ENCODE results near the gene RHOT2.

The RHOT2 gene

DNA sequence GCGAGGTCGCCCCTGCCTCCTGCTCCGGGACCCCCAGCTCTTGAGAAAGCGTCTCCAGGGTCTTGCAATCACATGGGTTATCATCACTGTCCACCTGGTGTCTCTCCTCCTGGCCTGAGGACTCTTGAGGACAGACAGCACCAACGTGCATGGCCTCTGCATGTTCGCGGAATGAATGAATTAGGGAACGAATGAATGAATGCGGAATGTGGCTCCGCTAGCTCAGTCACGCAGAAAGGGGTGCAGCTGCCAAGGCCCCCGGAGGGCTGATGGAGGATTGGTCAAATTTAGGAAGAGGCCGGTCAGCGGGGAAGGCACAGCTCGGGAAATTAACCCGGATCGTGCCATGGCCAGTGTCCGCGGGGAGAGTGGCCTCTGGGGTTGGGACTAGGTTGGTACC, 34.4 kb downstream of the RHOT2 start:
- no peak for DNase-seq

DNA sequence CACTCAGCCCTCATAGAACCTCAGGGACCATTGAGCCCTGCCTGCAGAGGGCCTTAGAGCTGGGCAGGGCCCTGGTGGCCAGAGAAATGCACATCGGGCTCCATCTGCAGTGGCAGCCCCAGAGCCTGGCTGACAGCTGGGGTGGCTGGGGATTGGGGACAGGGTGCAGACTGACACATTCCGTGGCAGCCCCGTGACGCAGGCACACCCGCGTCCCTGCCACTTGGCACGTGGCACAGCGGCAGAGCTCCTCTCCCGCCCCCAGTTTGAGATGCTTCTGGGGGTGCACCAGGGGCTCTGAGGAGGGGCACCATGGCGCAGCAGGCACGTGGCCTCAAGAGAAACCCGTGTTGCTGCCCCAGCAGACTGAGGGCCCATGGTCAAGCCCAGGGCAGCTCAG, 35.5 kb downstream of the RHOT2 start:
- DNase-seq: no peak

DNA sequence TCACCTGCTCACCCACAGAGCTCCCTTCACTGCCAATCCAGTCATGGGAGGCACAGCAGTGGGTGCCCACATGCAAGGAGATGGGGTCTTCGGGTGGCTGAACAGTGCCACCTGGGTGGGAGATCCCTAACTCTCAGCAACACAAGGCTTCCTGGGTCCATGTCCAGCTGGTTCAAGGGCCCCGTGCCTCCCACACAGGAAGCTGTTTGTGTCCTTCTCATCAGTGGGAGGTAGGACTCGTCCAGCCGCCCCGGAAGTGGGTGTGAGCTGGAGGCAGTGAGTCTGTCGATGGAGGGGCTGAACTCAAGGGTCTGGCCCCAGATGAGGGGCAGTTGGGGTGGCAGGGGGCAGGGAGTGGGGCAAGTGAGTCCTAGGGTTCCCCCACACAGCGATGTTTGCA, 36.1 kb downstream of the RHOT2 start:
- no peak for DNase-seq

DNA sequence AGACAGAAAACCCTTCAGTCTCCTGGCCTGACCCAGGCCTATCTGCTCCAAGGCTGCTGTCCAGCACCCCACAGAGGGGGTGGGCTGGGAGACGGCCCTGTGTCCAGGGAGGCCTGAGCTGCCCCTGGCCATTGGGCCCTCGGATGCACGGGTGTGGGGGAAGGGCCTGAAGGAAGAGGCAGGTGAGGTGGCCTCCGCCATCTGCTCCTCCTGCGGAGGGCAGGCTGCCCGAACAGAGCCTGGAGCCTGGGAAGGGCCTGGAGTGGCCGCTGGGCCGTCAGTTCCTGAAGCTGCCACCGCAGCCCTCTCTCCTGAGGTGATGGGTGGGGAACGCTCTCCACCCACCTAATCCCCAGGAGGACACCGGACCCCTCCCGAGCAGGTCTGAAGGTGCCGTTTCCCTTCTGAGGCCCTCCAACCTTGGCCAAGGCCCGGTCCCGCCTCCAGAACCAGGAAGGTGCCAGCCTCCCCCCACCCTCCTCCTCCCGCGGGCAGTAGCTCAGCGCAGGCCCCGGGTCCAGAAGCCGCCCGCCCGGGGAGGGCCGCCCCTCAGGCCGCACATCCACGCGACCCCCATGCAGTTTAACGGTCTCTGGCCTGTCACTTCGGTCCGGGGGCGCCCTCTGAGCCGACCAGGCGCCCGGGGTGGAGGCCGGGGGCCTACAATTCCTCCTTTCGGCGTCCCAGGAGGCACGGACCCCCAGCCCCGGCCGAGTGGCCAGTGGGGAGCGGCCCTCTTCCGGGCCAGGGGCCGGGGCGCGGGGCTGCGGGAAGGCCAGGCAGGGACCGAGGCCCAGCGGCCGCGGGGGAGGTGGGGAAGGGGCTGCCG, 36.8 kb downstream of the RHOT2 start:
- DNase-seq: no peak

DNA sequence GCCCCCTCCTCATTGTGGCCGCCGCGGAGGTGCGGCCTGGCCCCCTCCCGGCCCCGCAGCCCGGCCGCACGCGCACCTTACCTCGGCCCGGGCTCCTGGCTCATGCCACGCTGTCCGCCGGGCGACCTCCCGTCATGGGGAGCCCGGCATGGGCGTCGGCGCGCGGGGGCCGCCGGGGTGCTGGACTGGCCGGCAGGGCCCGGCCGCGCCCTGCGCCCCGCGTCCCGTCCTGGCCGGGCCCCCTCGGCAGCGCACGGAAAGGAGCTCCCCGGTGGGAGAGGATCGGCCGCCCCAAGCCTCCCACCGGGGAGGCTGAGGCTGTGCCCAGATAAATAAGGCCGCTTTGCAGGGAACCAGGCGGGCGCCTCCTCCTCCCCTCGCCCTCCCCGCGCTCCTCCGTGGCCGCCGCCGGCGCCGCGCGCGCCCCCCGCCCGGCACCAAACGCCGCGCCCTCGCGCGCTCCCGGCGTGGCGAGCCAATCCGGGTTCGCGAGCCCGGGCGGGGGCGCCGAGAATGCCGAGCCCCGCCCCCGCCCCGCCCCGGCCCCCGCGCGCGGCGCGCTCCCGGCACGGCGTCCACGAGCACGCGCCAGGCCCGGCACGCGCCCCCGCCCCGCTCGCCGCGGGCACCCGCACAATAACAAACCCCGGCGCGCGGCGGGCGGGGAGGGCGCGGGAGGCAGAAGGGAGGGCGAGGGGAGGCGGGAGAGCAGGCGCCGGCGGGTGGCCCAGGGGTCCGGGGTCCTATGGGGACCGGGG, 37.7 kb downstream of the RHOT2 start, which contains the start of gene FBXL16:
TSS of gene FBXL16 (minus strand) at position 371 of the 758 bp plus-strand sequence. CDS start 8,396 bp downstream, outside the sequence.
- DNase-seq: no peak

DNA sequence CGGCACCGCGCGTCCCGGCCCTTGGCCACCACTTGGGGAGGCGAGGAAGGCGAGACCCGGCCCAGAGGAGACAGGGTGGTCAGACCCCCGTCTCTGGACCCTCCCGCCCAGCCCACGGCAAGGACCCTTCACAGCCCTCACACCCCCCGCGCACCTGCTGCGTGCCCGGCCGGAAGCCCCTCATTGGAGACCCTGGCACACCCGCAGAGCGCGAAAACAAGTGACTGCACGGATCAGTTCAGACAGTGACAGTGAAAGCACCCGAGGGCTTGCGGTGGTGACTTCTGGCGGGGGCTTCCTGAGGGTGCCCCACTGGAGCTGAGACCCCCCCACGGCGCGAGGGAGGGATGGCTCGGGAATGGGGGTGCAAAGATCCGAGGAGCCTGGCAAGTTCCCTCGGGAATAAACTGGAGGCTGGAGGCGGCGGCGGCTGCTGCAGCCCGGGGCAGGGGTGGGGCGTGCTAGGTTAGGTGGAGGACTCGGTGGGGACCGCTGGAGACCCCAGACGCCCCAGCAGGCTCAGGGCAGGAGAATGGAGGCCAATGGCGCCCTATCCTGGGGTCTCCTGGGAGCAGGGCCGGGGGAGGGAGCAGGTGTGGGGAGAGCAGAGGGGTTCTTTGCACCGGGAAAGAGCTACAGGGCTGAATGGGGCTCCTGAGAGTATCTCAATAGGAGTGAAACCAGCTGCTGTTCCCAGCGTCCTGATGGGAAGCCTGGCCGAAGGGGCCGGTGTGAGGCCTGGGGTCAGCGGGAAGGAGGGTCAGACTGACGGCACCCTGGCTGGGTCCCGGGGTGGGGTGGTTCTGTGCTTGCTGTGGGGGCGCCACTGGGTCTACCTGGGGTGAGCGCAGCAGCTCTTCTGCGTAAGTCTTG, 38.5 kb downstream of the RHOT2 start:
- DNase-seq: no peak

DNA sequence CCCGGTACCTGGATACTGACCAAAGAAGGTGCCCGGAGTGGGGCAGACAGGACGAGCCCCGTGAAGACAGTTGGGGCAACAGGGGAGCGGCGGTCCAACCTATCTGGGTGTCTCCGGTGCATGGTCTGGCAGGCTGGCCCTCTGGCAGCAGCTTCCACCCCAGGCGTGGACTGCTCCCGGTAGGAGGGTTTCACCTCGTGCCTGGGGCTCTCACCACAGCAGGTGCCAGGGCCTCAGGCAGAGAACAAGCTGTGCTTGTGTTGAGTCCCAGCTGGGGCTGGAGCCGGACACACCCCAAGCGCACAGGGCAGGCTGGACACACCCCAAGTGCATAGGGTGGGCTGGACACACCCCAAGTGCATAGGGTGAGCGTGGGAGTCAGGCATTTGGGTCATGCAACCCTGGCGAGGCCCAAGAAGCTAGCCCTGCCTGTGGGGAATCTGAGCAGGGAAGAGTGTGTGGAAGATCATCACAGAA, 39.2 kb downstream of the RHOT2 start:
- DNase-seq: no peak

DNA sequence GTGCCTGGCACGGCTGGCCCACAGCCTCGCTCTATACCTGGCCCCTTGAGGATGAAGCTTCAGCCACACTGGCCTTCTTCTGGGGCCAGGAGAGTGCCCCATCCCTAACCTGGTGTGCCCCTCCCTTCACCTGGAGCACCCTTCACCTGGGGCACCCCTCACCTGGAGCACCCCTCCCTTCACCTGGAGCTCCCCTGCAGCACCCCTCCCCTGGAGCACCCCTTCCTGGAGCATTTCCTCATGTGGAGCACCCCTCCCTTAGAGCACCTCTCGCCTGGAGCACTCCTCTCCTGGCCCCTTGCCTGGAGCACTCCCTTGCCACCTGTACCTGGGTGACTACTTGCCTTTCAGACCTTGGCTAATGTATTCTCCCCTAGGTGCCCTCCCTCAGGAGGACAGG, 40.1 kb downstream of the RHOT2 start:
- DNase-seq: no peak

DNA sequence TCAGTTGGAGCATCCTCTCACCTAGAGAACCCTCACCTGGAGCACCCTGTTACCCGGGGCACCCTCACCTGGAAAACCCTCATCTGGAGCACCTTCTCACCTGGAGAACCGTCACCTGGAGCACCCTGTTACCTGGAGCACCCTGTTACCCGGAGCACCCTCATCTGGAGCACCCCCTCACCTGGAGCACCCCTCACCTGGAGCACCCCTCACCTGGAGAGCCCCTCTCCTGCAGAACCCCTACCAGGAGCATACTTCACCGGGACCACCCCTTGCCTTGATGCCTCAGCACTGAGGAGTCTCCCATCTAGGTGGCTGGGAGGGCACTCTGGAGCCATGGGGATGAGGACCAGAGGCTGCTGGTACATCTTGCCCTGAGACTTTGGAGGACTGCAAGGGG, 41.0 kb downstream of the RHOT2 start:
- DNase-seq: no peak

DNA sequence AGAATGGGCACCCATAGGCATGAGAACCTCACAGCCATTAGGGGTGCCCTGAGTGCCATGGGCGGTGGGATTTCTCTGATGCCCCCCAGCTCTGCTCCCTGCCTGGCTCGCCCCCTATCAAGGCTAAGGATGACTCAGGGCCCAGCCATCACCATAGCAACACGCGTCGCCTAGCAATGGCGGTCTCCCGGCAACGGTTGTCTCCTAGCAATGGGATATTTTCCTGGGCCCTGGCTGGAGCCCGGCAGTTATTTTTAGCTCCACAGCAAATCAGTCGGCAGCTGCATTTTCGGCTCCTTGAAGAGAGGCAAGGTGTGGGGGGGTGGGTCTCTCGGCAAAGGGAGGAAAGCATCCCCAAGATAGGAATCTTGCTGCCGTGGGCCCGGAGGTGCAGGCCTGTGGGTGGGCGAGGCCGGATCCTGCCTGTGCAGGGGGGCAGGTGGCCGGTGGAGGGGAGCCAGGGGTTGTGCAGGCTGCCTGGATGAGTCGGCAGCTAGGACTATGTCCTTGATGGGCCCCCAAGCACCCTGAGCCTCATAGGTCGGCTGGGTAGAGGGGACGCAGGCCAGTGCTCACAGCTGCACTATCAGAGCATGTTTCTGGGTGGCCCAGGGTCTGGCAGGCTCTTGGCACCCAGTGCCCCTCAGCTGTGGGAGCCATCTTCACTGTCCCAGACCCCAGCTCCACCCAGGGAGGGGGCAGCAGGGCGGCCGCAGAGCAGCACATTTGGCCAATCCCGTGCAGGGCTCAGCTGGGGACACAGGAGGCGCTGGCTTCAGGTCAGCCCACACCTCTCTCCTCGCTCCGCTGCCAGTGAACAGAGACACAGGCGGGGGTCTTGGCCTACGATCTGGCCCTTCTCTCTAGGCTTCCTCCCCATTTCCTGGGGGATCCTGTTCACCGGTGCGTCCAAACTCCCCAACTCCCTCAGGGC, 41.9 kb downstream of the RHOT2 start:
- DNase-seq: no peak

DNA sequence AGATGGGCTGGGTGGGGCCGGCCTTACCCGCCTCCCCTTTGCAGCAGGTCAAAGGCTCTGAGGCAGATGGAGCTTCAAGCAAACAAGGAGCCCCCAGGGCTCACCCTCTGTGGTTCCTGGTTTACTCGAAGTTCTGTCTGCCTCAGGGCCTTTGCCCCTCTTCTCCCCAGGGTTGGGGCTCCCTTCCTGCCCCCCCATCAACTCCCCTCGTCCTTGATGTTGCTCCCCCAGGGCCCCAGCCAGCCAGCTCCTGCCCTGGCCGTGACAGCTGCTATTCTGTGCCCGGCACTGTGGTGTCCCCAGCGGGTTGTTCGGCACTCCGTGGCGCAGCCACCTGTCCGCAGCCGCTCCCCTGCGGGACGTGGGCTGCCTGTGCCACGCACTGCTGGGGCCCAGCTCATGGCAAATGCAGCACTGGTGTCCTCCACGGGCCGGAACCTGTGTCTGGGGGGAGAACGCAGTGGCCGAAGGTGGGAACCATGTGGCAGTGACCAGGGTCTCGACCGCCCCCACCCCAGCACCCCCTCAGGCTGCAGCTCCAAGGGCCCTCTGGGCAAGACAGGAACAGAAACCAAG, 42.7 kb downstream of the RHOT2 start:
- DNase-seq: no peak

DNA sequence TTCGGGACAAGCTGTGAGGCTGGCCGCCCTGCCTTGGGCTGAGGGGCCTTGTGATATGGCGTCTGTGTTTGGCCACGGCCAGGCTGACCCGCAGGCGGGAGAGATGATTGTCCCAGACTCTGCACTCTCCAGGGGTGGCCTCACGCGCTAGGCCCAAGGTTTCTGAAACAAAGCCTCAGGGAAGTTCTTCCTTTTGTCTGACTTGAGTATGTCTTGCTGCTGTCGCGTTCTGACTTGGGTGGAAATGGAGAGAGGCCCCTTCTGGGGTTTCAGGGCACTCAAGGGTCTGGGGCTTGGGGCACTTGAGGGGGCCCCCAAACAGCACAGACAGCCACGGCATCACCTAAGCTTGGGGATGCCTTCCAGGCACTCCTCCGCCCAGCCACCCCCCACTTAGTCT, 43.2 kb downstream of the RHOT2 start:
- no peak for DNase-seq

DNA sequence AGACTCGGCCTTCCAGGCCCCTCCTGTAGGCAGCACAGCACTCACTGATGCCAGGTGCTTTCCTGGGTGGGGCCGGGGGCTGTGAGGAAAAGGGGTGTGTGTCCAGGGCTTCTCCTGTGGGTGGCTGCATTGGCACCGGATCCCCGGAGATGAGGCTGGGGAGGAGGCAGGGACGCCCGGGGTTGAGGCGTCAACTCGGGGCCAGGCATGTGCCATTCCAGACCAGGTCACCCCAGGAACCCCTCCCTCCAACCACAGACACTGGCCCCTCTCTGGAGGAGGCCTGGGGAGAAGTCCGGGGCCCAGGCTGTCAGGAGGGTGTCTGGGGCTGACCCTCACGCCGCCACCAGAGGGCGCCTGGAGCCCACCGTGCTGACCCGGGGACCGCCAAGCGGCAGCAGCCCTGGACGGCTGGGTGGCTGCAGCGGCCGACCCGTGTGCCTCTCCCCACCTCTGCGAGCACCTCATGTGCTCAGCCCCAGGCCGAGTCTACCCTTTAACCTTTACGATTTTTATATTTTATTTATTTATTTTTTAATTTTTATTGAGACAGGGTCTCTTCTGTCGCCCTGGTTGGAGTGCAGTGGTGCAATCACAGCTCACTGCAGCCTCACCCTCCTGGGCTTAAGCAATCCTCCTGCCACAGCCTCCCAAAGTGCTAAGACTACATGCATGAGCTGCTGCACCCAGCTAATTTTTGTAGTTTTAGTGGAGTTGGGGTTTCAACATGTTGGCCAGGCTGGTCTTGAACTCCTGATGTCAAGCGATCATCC, 43.8 kb downstream of the RHOT2 start:
- DNase-seq: peak; percentile 5

DNA sequence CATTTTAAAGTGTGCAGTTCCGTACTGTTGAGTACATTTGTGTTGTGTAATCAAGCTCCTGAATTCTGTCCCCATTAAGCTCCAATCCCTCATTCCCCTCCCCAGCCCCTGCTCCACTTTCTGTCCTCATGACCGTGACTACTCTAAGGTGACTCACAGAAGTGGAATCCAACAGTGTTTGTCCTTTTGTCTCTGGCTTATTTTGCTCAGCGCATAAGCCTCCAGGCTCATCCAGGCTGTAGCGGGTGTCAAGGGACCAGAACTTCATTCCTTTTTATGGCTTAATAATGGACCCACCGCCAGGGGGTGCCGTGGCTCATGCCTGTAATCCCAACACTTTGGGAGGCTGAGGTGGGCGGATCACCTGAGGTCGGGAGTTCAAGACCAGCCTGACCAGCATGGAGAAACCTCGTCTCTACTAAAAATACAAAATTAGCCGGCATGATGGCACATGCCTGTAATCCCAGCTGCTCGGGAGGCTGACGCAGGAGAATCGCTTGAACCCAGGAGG, 44.9 kb downstream of the RHOT2 start:
- DNase-seq: peak; percentile 17

DNA sequence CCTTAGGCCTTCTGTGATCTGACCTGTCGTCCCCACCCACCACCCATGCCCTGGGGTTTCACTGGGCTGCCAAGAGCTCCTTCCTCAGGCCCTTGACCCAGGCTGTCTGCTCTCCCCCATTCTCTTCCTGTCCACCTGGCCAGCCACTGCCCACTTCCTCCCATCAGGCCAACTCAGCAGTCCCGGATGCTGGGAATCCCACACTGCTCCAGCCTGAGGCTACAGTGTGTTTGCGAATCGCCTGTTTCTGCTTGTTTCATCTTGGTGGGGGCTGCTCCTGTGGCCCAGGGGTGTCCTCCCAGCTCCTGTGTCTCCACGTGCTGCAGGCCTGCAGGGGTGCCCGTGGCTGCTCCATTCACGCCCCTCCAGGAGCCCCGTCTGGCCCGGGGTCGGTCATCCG, 46.1 kb downstream of the RHOT2 start:
- DNase-seq: no peak

DNA sequence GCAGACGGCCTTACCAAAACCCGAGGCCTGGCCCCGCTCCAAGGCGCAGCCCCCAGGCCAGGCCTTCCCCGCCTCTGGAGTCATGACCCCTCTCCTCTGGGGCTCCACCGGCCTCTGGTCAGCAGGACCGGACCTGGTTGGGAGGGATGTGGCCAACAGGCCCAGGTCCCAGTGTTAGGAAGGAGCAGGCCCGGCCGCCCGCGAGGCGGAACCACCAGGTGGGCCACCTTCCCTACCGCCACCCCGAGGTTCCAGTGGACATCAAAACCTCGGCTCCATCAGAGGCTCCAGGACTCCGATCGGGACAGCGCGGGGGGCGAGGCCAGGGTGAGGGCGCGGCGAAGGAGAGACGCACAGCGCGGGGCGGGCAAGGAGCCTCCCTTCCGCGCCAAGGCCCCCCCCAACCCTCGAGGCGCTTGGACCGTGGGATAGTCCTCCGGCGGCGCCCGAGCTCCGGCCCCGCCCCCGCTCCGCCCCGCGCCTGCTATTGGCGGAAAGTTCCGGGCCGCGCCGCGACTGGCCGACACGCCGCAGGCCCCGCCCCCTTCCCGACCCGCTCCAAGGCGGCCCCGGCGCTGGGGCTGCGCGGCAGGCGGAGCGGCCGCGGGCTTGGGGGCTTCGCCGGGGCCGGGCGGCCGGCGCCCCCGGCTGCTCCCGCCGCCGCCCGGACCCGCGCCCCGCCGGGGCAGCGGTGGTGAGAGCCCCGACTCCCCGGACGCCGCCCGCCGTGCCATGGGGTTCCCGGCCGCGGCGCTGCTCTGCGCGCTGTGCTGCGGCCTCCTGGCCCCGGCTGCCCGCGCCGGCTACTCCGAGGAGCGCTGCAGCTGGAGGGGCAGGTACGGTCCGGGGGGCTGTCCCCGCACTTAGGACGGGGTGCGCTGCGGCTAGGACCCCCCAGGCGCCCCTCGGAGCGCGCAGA, 46.9 kb downstream of the RHOT2 start, which contains the start of gene METRN:
TSS of gene METRN (plus strand) at position 561 of the 919 bp plus-strand sequence. CDS start at position 733, 172 bp downstream.
- peak; percentile 63 for DNase-seq

DNA sequence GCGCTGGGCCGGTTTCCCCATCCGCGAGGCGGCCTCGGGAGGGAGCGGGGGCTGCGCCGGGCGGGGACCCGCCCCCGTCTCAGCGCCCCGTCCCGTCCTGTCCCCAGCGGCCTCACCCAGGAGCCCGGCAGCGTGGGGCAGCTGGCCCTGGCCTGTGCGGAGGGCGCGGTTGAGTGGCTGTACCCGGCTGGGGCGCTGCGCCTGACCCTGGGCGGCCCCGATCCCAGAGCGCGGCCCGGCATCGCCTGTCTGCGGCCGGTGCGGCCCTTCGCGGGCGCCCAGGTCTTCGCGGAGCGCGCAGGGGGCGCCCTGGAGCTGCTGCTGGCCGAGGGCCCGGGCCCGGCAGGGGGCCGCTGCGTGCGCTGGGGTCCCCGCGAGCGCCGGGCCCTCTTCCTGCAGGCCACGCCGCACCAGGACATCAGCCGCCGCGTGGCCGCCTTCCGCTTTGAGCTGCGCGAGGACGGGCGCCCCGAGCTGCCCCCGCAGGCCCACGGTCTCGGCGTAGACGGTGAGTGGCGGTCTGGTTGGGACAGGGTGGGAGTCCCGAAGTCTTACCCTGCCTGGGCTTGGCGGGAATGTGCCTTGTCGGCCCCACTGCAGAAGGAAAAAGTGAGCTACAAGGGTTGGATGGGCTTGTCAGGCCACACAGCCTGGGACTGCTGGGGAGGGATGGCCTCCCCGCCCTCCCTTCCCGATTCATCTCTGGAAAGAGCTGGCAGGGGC, 47.7 kb downstream of the RHOT2 start:
- no peak for DNase-seq

DNA sequence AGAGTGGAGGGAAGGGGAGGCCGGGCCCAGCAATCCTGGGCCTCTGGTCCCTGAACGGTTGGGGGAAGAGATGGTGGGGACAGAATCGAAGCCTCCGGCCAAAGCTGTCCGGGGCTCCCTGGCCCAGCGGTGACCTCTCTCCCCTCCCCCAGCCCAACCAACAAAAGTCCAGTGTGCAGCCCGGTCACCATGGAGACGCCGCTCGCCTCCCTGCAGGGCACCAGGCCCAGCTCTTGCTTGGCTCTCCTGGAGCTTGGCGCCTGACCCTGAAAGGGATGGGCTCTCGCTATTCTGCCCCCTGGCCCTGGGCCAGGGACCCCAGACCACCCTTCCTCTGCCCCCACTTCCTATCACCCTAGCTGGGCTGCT, 48.3 kb downstream of the RHOT2 start:
- DNase-seq: no peak

Data from GF-D8 (cell line).